Measurements from ENCODE around the gene TRIM37. TPM values are rescaled to one million over a fixed set of nuclear protein-coding genes. Genes with fewer than 3 reads are reported as not detected.

TRIM37 gene
- total and polyA plus RNA-seq, 10 donors: 6.2 to 28.1 (median 16.9) TPM

DNA sequence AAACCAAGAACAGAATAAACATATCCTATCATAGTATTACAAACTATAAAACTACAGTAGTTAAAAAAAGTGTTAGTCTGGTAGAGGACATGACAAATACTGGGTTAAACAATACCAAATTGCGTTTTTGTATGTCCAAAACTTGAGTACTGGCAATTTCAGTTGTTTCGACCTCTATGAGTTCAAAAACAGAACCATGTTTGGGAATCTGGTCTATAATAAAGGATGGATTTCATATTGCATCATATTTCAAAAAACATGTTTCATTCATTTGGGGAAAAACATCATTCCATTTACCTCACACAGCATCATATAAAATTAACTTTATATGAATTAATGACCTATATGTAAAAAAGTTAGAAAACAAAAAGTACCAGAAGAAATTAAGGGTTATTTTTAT, 81.8 kb downstream of the TRIM37 start:
- Histone ChIP-seq H3K27ac (no peak overlapping the region), H3K4me3 (no peak overlapping the region), H3K27me3 (replicated peaks in 1 of 7) (no peaks in the 10 kb centered on the region), H3K4me1 (peaks cover 0 to 18% (median 5%) of the 10 kb centered on the region in 6 donors), H3K36me3 (peaks cover 0 to 48% (median 12%) of the 10 kb centered on the region in 6 donors), H3K9me3 (peaks cover 0 to 5% (median 0%) of the 10 kb centered on the region in 8 donors)
- intact Hi-C loops (cut with DNase I; ENCODE audit: low total_unique reads): no loop called here
- TF ChIP-seq, protein P1, sequence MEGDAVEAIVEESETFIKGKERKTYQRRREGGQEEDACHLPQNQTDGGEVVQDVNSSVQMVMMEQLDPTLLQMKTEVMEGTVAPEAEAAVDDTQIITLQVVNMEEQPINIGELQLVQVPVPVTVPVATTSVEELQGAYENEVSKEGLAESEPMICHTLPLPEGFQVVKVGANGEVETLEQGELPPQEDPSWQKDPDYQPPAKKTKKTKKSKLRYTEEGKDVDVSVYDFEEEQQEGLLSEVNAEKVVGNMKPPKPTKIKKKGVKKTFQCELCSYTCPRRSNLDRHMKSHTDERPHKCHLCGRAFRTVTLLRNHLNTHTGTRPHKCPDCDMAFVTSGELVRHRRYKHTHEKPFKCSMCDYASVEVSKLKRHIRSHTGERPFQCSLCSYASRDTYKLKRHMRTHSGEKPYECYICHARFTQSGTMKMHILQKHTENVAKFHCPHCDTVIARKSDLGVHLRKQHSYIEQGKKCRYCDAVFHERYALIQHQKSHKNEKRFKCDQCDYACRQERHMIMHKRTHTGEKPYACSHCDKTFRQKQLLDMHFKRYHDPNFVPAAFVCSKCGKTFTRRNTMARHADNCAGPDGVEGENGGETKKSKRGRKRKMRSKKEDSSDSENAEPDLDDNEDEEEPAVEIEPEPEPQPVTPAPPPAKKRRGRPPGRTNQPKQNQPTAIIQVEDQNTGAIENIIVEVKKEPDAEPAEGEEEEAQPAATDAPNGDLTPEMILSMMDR (IDR thresholded peaks at IDR 0.05 in 8 of 11, conservative IDR thresholded peaks at IDR 0.05 in 3 of 11): no peak
- TF ChIP-seq POLR2AphosphoS5 (IDR thresholded peaks at IDR 0.05) (no peak), POLR2A (IDR thresholded peaks at IDR 0.05) (no peak)
- 95 to 97% (median 96%) methylated on average over 2 of the region's 2 CpGs for WGBS, 5 donors
- no peak for DNase-seq

DNA sequence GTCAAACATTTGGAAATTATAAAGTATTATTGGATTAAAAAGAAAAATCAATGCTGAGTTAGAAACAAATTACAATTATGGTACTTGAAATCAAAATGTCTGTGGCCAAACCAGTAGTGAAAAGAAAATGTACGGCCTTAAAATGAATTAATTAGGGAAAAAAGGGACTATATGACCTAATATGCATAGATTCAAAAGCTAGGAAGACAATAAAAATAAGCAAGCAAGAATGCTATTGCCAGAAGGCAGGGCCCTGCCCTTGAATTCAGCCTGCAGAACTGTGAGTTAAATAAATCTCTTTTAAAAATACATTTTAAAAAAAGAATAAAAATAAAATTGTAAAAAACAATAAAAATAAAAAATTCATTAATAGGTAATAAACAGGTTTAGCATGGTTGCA, 88.7 kb downstream of the TRIM37 start:
- TF ChIP-seq, protein P1 (IDR thresholded peaks at IDR 0.05 in 8 of 11, conservative IDR thresholded peaks at IDR 0.05 in 3 of 11): no peak
- TF ChIP-seq POLR2A (IDR thresholded peaks at IDR 0.05): no peak
- no peak for TF ChIP-seq POLR2AphosphoS5 (IDR thresholded peaks at IDR 0.05)
- Histone ChIP-seq H3K27ac (no peak overlapping the region), H3K9me3 (peaks cover 0 to 5% (median 0%) of the 10 kb centered on the region in 8 donors), H3K4me3 (no peak overlapping the region), H3K27me3 (replicated peaks in 1 of 7) (no peaks in the 10 kb centered on the region), H3K36me3 (peaks cover 0 to 61% (median 15%) of the 10 kb centered on the region in 6 donors), H3K4me1 (no peaks in the 10 kb centered on the region)
- no peak for DNase-seq
- intact Hi-C loops (cut with DNase I; ENCODE audit: low total_unique reads): no loop called here
- WGBS, 5 donors: 83 to 93% (median 93%) methylated on average over 1 of the region's 1 CpG

DNA sequence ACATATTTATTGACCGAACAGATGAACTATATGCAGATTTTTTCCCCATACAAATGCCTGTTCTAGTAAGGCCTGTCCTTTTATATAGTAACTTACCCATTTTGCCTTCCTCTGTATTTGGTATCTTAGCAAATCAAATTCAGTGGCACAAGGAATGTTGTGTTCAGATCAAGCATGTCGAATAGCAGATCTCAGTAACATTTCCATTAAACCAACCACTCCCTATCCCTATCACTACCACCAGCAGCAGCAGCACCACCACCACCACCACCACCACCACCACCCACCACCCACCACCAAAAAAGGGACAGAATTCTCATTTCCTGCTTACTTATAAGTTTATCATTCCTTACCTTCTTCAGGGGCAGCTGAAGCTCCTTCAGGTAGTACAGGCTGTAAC, 94.7 kb downstream of the TRIM37 start:
- H3K4me1 ChIP-seq: no peaks in the 10 kb centered on the region
- no peaks in the 10 kb centered on the region for H3K9me3 ChIP-seq
- H3K4me3 ChIP-seq: no peak overlapping the region
- TF ChIP-seq, protein P1 (IDR thresholded peaks at IDR 0.05 in 8 of 11, conservative IDR thresholded peaks at IDR 0.05 in 3 of 11): no peak
- TF ChIP-seq POLR2AphosphoS5 (IDR thresholded peaks at IDR 0.05) (no peak), POLR2A (IDR thresholded peaks at IDR 0.05) (no peak)
- 91 to 99% (median 95%) methylated on average over 2 of the region's 2 CpGs for WGBS, 5 donors
- intact Hi-C loops (cut with DNase I; ENCODE audit: low total_unique reads): no loop called here
- H3K36me3 ChIP-seq: peaks cover 0 to 96% (median 35%) of the 10 kb centered on the region in 6 donors
- H3K27ac ChIP-seq: no peak overlapping the region
- no peaks in the 10 kb centered on the region for H3K27me3 ChIP-seq (replicated peaks in 1 of 7)
- no peak for DNase-seq

DNA sequence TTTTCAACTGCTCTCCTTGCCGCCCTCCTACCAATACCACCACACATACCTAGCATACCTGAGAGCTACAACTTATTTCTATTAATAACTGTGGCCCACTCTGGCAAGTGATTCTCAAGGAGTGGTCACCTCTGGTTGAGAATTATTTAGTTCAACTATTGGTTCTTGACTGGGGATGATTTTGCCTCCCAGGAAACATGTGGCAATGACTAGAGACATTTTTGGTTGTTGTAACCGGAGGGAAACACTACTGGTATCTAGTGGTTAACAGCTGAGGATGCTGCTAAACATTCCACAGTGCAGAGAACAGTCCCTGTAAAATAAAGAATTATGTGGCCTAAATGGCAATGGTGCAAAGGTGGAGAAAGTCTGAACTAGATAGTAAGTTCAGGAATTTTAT, 96.7 kb downstream of the TRIM37 start:
- H3K27me3 ChIP-seq (replicated peaks in 1 of 7): no peaks in the 10 kb centered on the region
- H3K4me1 ChIP-seq: peaks cover 0 to 1% (median 0%) of the 10 kb centered on the region in 6 donors
- H3K9me3 ChIP-seq: no peaks in the 10 kb centered on the region
- no peak overlapping the region for H3K4me3 ChIP-seq
- TF ChIP-seq, protein P1 (IDR thresholded peaks at IDR 0.05 in 8 of 11, conservative IDR thresholded peaks at IDR 0.05 in 3 of 11): no peak
- TF ChIP-seq POLR2AphosphoS5 (IDR thresholded peaks at IDR 0.05): no peak
- TF ChIP-seq POLR2A (IDR thresholded peaks at IDR 0.05): no peak
- intact Hi-C loops (cut with DNase I; ENCODE audit: low total_unique reads): no loop called here
- 83 to 100% (median 88%) methylated on average over 2 of the region's 2 CpGs for WGBS, 5 donors
- peaks cover 0 to 94% (median 25%) of the 10 kb centered on the region in 6 donors for H3K36me3 ChIP-seq
- DNase-seq: no peak
- H3K27ac ChIP-seq: no peak overlapping the region

All from spleen (tissue), 11 donors.